GM18498 (cell line): ENCODE results near the gene TAGLN.

ENCODE experiments used
- ATAC-seq: cut with Tn5 transposase; IDR thresholded peaks from one replicate; pipeline ENCODE4 v1.9.1; 2021; ENCODE audit warnings: mild to moderate bottlenecking, moderate library complexity; ENCODE audit not compliant: unreplicated experiment

The TAGLN gene

DNA sequence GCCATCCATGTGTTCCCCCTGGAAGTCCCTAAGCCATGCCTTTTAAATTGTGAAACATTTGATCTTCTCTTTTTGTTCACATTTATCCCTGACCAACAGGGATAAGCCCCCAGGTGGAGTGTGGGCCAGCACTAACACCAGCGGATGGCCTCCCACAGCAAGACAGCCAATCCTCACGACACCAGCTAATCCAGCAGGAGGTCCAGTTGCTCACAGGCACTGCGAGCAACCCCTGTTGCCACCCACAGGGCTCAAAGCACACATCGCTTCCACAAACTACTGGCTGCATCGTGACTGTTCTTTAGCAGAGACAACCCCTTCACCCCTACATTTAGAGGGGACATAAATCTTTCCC, 30.7 kb downstream of the TAGLN start:
- ATAC-seq: no peak

DNA sequence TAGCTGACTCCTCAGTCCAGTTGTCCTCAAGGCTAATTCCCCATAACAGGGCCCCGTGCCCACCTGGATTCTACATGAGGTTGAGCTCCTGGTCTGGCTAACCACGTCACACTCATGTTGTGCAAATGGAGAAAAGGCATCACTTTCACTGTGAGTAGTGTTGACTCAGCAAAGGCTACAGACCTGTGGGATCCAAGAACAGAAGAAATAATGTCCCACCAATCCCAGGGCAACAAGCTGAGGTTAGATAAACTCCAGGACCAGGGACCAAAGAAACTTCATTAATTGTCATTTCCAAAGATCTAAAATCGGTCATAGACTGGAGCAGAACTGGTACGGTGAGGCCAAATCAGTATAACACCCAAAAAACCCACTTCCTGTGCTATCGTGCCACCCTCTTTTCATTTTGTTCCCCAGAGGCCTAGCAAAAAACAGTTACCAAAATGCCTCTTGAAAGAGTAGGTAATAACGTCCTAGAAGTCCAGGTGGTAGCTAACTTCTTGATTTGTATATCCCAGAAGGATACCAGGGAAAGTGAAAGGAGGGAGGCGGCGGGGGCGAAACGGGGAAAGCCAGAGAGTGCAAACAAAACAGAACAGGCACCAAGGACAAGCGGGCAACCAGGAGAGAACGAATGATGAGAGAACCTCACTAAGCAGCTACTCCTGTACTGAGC, 31.3 kb downstream of the TAGLN start:
- ATAC-seq: peak; percentile 29

DNA sequence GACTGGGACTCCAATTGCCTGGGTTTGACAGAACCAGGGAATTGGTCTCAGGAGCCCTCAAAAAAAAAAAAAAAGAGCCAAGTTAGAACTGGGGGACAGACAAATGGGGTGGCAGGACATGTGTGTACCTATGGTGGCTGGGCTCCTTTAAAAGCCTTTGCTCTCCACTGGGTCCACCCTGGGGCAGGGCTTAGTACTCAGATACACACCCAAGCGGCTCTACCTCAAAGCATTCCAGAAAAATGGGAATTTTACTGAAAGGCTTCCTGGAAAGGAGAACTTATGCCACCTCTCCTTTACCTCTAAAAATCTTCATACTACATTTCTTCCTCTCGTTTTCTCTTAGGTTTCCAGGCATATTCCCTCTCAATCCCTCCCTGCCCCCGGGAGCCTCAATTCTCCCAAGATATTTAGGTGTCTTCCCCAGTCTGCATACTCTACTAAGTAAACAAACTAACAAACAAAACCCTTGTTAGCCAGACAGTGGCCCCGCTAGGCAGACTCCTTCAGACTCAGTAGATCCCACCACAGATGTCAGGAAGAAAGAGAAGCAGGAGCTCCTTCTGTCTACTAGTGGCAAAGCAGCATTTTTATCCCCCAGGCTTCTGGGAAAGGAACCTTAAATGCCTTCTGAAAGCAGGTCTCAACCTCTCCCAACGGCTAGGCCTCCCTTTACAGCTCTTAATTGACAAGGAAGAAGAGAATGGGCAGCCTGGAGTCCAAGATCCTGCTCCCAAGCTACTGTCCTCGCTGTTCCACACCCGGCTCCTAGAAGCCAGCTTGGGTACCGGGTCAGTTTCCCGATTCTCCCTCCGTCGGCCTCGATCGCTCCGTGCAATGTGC, 32.0 kb downstream of the TAGLN start:
- no peak for ATAC-seq

DNA sequence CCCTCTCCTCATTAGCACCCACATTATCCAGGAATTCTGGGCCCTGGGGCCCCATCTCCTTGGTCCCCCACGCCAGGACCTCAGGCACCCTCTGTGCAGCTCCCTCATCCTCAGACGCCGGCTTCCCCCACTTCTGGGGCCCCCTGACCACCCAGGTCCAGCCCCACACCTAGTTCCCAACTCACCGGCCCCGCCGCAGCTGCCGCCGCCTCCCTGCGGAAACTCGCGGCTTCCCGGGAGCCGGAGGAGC, 32.6 kb downstream of the TAGLN start, which contains the start of gene PCSK7:
Gene PCSK7 (minus strand): TSS at position 232 of the 250 bp plus-strand sequence. CDS start 2,229 bp downstream, outside the sequence.
- ATAC-seq: no peak

DNA sequence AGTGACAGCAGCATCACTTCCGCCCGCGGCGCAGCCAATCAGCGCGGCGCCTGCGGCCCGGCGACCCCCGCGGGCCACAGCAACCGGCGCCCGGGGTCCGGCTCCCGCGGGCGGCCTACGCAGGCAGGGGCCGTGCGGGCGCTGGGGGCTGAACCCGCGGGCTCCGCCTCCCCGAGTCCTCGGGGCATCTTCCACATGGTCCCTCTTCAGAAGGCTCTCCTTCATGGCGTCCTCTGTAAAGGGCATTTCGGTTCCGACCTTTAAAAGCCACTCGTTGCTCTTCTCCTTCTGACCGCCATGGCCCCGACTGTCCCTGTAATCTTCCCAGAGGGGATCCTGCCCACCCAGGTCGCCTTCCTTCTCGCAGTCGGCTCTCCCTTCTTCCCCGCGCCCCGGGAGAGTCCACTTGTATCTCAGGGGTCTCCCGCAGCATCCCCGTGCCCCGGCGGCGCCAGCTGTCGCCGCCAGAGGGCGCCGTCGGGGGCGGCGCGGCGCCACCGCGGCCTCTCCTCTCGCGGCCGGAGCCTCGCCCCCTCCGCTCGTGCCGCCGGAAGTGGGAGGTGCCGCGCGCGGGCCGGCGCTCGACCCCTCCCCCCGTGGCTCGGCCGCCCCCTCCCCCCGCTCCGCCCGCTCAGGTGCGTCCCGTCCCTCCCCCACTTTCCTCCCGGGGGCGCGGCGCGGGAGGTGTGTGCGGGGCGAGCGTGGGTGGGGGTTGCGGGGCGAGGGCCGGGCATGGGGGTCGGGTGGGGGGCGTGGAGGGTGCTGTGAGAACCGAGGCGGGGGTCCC, 33.1 kb downstream of the TAGLN start, which contains the start of gene RNF214:
Gene RNF214 (plus strand): TSS at position 580 of the 787 bp plus-strand sequence. CDS start 1,602 bp downstream, outside the sequence.
- peak; percentile 76 for ATAC-seq

DNA sequence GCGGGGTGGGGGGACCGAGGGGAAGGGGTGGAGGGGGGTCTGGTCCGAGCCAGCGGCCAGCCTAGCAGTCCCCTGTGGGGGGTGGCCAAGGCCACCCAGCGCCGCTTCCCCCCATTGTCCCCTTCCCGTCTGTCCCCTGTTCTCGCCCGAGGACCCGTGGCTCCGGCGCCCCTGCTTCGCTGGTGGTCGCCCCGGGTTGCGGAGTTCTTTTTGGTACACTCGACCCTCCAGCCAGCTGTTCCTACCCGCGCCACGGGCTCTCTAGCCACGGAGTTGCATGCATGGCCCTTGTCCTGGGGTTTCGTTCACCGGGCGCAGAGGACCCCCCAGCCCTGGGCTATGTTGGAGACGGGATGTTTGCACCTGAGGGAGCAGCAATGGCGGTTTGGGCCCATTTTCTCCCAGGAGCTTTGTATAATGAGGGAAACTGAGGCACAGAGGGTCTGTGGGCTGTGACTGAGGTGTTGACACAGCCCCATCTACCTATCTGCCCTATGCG, 33.8 kb downstream of the TAGLN start:
- ATAC-seq: no peak

DNA sequence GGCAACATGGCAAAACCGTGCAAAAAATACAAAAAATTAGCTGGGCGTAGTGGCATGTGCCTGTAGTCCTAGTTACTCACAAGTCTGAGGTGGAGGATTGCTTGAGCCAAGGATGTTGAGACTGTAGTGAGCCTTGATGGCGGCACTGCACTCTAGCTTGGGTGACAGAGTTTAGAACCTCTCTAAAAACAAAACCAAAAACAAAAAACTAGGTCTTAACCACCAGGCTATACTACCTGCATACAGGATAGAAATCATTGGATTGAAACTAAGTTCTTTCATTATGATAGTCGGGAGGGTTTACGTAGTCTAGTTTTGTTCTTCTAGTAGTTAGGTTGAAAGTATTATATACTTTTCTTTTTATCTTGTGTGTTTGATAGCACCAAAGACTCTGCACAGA, 39.1 kb downstream of the TAGLN start:
- no peak for ATAC-seq

DNA sequence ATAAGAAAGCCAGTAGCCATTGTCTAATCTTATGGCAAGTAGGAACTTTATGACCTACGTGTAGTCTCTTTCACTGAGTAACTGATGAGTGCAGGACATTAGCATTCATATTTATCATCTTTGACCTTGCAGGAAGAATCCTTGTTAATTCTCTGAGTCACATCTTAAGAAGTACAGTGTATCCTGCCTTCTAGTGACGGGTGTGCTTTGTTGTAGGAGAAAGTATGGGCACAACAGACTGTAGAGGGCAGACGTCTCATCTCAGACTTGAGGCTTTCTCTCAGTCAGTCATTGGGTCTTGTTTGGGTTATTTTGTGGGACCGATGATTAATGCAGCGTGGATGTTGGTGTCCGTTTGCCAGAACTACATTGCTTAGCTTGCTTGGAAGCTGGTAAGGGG, 40.1 kb downstream of the TAGLN start:
- no peak for ATAC-seq

DNA sequence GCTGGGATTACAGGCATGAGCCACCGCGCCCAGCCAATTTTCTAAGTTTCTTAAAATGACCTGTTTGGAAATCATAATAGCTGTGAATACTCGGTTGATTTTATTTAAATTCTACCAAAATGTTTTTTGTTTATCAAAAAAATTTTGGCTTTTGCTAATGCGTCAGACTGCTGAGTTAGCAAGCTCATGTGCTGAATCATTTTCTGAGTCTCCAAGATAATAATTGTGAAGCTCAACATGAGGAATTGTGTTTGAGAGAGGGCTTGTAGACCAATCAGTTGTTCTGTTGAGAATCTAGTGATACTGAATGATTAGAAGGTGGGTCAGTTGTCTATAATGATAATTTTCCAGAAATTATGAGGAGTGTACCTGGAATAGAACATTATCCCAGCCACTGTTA, 49.2 kb downstream of the TAGLN start:
- no peak for ATAC-seq

DNA sequence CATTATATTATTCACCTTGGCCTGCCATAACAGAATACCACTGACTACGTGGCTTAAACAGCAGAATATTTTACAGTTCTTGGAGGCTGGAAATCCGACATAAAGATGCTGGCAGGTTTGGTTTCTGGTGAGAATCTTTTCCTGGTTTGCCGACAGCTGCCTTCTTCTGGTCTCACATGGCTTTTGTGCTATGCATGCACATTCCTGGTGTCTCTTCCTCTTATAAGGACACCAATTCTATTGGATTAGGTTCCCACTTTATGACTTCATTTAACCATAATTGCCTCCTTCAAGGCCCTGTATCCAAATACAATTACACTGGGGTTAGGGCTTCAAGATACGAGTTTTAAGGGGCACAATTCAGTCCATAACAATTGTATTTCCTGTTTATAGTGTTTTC, 50.4 kb downstream of the TAGLN start:
- ATAC-seq: no peak

DNA sequence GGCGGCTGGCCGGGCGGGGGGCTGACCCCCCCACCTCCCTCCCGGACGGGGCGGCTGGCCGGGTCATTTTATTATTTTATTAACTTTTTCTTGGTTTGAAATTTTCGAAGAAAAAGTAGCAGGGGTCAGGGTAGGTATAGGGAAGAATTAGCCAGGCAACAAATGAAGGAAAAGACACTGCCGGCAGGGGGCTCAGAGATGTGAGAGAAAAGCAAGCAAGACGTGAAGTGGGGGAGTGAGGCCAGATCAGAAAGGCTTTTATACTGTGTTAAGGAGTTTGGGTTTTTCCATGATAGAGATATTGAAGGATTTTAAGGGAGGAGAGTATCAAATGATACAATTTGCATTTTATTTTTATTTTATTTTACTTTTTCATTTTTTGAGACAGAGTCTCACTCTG, 52.3 kb downstream of the TAGLN start:
- ATAC-seq: no peak

DNA sequence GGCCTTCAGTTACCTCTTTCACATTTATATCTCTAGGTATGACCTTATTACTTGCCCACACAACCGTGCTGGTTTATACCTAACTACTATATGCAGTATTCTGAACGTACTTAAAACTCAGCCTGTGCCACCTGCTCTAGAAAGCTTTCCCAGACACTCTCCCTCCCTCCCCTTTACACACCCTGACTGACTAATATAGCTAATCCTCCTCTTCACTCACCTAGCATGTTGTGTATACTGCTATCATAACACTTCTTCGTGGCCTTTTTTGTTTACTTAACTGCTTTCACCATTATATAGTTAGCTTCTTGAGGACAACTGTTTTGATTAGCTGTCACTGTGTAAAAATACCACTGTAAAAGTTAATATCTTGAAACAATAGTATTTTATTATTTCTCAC, 56.8 kb downstream of the TAGLN start:
- ATAC-seq: no peak

DNA sequence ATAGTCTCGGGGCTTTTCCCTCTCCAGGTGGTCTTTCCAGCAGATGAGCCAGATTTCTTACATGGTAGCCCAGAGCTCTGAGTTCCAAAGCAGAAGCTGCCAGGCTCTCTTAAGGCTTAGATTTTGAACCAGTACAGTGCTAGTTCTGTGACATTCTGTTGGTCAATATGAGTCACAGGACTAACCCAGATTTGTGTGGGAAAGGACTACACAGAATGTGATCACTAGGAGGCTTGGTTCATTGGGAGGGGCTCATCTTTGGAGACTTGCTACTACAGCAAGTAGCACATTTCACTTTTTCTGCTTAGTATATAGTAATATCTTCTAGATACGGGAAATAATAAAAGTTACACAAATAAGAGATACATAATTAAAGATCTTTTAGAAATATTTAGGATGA, 57.4 kb downstream of the TAGLN start:
- ATAC-seq: no peak
